Measurements from ENCODE around the gene PDE6C.

PDE6C gene

GRCh38 chr10:93612311-93612710 is at the start of gene PDE6C:
Gene PDE6C, plus strand, starts transcription at chr10:93612537. Its CDS starts 189 bp downstream, at chr10:93612726.
- DNase-seq: no peak

GRCh38 chr10:93565446-93565845 is 46.9 kb upstream of the PDE6C start:
- DNase-seq: no peak

- DNase-seq: no peak
Observed at GRCh38 chr10:93566435-93567276, 45.7 kb upstream of the PDE6C start, which contains the start of gene FFAR4. Gene FFAR4, plus strand, starts transcription at chr10:93566665. Its CDS starts 56 bp downstream, at chr10:93566721.

- no peak for DNase-seq
Observed at GRCh38 chr10:93567277-93568104, 44.8 kb upstream of the PDE6C start.

GRCh38 chr10:93568105-93568390 is 44.3 kb upstream of the PDE6C start:
- DNase-seq: no peak

GRCh38 chr10:93570383-93570782 is 42.0 kb upstream of the PDE6C start:
- no peak for DNase-seq

GRCh38 chr10:93572606-93573005 is 39.7 kb upstream of the PDE6C start:
- DNase-seq: no peak

- DNase-seq: no peak
Observed at GRCh38 chr10:93573051-93573909, 39.1 kb upstream of the PDE6C start.

- no peak for DNase-seq
Observed at GRCh38 chr10:93573924-93574323, 38.4 kb upstream of the PDE6C start.

- DNase-seq: no peak
Observed at GRCh38 chr10:93576888-93577287, 35.4 kb upstream of the PDE6C start.

- no peak for DNase-seq
Observed at GRCh38 chr10:93577565-93577964, 34.8 kb upstream of the PDE6C start.

- no peak for DNase-seq
Observed at GRCh38 chr10:93579089-93579488, 33.2 kb upstream of the PDE6C start.

- no peak for DNase-seq
Observed at GRCh38 chr10:93579985-93580711, 32.2 kb upstream of the PDE6C start.

- no peak for DNase-seq
Observed at GRCh38 chr10:93580828-93581227, 31.5 kb upstream of the PDE6C start.

- DNase-seq: no peak
Observed at GRCh38 chr10:93584445-93584844, 27.9 kb upstream of the PDE6C start.

GRCh38 chr10:93589648-93590562 is 22.4 kb upstream of the PDE6C start:
- DNase-seq: no peak

GRCh38 chr10:93590638-93591037 is 21.7 kb upstream of the PDE6C start:
- DNase-seq: no peak

- DNase-seq: no peak
Observed at GRCh38 chr10:93591065-93591808, 21.1 kb upstream of the PDE6C start.

GRCh38 chr10:93593254-93593653 is 19.1 kb upstream of the PDE6C start:
- no peak for DNase-seq

- no peak for DNase-seq
Observed at GRCh38 chr10:93593749-93594148, 18.6 kb upstream of the PDE6C start.

GRCh38 chr10:93594518-93594917 is 17.8 kb upstream of the PDE6C start:
- no peak for DNase-seq

Measured in amniotic stem cell (primary cell).